K562 (cell line): ENCODE results near the gene C7orf25. TPM values are rescaled to one million over a fixed set of nuclear protein-coding genes. Genes with fewer than 3 reads are reported as not detected.

ENCODE experiments used
- DACH1 ChIP-seq: fragments of 450-650 bp; IDR thresholded peaks from 2 replicates; pipeline ENCODE4 v1.6.1; 2018; ENCODE audit not compliant: partially characterized antibody
- ELF4 ChIP-seq: fragments of 450-650 bp; formaldehyde crosslinking; IDR thresholded peaks from 2 replicates; pipeline ENCODE4 v1.4.0; 2022; ENCODE audit warnings: missing genetic modification characterization
- NCOR1 ChIP-seq: fragments of 450-650 bp; IDR thresholded peaks from 2 replicates; pipeline ENCODE4 v1.6.1; 2016; ENCODE audit warnings: mild to moderate bottlenecking, moderate library complexity
- SAP30 ChIP-seq: fragments of 200-600 bp; sonication (generic); IDR thresholded peaks from 2 replicates; pipeline ENCODE4 v1.6.1; 2012; ENCODE audit warnings: borderline replicate concordance, low read depth, mild to moderate bottlenecking, moderate library complexity, low read length, control low read depth, inconsistent platforms; ENCODE audit not compliant: insufficient read depth, poor library complexity, severe bottlenecking
- SMAD4 ChIP-seq: fragments of 250-450 bp; sonication (Bioruptor Pico); conservative IDR thresholded peaks from 2 replicates; pipeline ENCODE4 v1.8.0; 2021; ENCODE audit warnings: inconsistent platforms, mild to moderate bottlenecking, moderate library complexity
- TAF9B ChIP-seq: fragments of 450-650 bp; IDR thresholded peaks from 2 replicates; pipeline ENCODE4 v1.6.1; 2018; ENCODE audit warnings: mild to moderate bottlenecking; ENCODE audit not compliant: partially characterized antibody
- polyA plus RNA-seq, 8 experiments: library from polyadenylated mRNA; depleted of rRNA in 4 of 8; stranded (reverse) in 5 of 8; unstranded in 3 of 8; fragments of >200 nt; fragmentation: Nextera tagmentation in 2 of 8; fragmentation: Illumina TruSeq in 1 of 8; extraction: Ambion mirVana in 2 of 8; extraction: Trizol in 1 of 8; gene quantifications; 2 replicates each; pipeline versions ENCODE4 v1.2.1 to v1.2.3, GENCODE V29; 2011 to 2014; ENCODE audit warnings: inconsistent platforms in 1 of 8, missing spikeins in 1 of 8
- total RNA-seq, 7 experiments: library from RNA; depleted of rRNA in 6 of 7; stranded (reverse); fragments of >200 nt in 6 of 7; fragmentation: Illumina TruSeq in 2 of 7; extraction: Trizol in 2 of 7; gene quantifications; 2 replicates each; pipeline versions ENCODE4 v1.2.1 to v1.2.3, GENCODE V29; 2011 to 2021; ENCODE audit warnings: low replicate concordance in 1 of 7
- TF ChIP-seq, protein P1 (sequence below), 3 experiments: IDR thresholded peaks in 2 of 3; conservative IDR thresholded peaks in 1 of 3; 2 replicates each; pipeline ENCODE4 v1.5.1; 2011 to 2012; ENCODE audit warnings: low read length in 3 of 3, mild to moderate bottlenecking in 3 of 3, control low read depth in 2 of 3, improper control_type of control experiment in 1 of 3, inconsistent platforms in 1 of 3, low read depth in 1 of 3, mixed read lengths in 1 of 3, moderate library complexity in 1 of 3; ENCODE audit not compliant: insufficient read depth in 2 of 3
- TF ChIP-seq, protein P2 (sequence below): fragments of 450-650 bp; formaldehyde crosslinking; IDR thresholded peaks from 2 replicates; pipeline ENCODE4 v1.4.0; 2020; ENCODE audit warnings: mild to moderate bottlenecking, moderate library complexity
- TF ChIP-seq, protein P3 (sequence below), 3 experiments: fragments of 200-800 bp in 1 of 3; fragments of 250-450 bp in 1 of 3; fragments of 450-650 bp in 1 of 3; sonication (Bioruptor Pico) in 1 of 3; sonication (Bioruptor generic) in 1 of 3; formaldehyde crosslinking in 1 of 3; IDR thresholded peaks; 2 replicates each; pipeline versions ENCODE4 v1.6.1 to v1.8.0; 2016 to 2022; ENCODE audit warnings: mild to moderate bottlenecking in 2 of 3, missing genetic modification characterization in 2 of 3, missing compliant biosample characterization in 1 of 3, moderate library complexity in 1 of 3
- TF ChIP-seq, protein P4 (sequence below), 2 experiments: fragments of 200-800 bp in 1 of 2; sonication (Bioruptor generic) in 1 of 2; sonication (generic) in 1 of 2; formaldehyde crosslinking in 1 of 2; IDR thresholded peaks in 1 of 2; conservative IDR thresholded peaks in 1 of 2; 2 replicates each; pipeline versions ENCODE4 v1.5.0 to v1.6.1; 2016 to 2020; ENCODE audit warnings: missing compliant biosample characterization in 1 of 2, missing genetic modification characterization in 1 of 2, missing genetic modification reagents in 1 of 2
- TF ChIP-seq, protein P5 (sequence below): fragments of 200-800 bp; sonication (Bioruptor generic); IDR thresholded peaks from 2 replicates; pipeline ENCODE4 v1.6.1; 2017; ENCODE audit warnings: missing genetic modification characterization, missing compliant biosample characterization

C7orf25 gene
- total and polyA plus RNA-seq, 9 of the 15 experiments (the other 6 are each of a cell fraction or from before 2014, with no cell fraction given): 1.2 to 4.7 (median 1.9) TPM

DNA sequence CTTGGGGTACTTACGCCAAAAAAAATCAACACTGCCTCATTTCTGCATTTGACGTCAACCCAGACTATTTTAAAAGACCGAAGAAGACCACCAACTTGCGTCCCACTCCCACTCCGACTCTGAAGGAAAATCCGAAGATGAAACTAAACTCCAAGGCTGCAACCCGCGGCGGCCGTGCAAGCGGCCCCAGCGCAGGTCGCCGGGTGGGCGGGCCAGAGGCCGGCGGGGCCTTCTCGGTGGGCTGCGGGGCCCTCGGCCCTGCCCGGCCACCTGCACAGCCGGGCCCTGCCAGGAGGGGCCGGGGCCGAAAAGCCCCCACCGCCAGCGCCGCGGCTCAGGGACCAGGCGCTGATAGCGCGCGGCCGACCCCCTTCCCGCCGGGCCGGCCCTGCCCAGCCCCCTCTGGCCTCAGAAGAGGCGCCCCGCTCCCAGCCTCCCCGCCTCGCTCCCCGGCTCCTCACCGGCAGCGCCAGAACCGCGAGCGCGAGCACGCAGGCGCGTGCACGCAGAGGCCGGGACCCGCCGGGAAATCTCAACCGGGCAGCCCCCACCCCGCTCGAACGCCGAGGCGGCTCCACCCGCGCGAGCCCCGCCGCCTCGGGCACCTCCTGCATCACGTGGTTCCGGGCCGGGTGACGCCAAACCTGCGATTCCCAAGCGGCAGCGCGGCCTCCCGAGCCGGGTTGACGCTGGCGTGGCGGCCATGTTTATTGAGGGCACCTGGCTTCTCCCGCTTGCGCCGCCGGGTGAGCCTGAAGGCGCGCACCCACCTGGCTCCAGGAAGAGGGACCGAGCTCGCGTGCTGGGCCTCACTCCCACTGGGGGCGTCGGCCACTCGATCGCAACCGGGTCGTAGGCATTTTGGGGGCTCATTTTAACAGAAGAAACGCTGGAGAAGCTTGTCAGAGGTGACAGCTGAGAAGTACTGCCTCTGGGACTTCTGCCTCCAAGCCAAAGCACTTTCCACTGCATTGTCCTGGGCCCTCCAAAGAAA, at the start of gene C7orf25 (continued):
- TF ChIP-seq SMAD4 (peak; percentile 79; the same call in 1 of the 2 replicates), SAP30 (peak; percentile 29), DACH1 (peak; percentile 9), ELF4 (0 out of 2 replicates have a peak, but pooled peaks have one; percentile 32), TAF9B (no peak), NCOR1 (no peak)
- TF ChIP-seq, protein P1, sequence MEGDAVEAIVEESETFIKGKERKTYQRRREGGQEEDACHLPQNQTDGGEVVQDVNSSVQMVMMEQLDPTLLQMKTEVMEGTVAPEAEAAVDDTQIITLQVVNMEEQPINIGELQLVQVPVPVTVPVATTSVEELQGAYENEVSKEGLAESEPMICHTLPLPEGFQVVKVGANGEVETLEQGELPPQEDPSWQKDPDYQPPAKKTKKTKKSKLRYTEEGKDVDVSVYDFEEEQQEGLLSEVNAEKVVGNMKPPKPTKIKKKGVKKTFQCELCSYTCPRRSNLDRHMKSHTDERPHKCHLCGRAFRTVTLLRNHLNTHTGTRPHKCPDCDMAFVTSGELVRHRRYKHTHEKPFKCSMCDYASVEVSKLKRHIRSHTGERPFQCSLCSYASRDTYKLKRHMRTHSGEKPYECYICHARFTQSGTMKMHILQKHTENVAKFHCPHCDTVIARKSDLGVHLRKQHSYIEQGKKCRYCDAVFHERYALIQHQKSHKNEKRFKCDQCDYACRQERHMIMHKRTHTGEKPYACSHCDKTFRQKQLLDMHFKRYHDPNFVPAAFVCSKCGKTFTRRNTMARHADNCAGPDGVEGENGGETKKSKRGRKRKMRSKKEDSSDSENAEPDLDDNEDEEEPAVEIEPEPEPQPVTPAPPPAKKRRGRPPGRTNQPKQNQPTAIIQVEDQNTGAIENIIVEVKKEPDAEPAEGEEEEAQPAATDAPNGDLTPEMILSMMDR (IDR thresholded peaks at IDR 0.05 in 2 of 3, conservative IDR thresholded peaks at IDR 0.05 in 1 of 3; ENCODE audit: insufficient read depth in 2 of 3, low read depth in 1 of 3, low read length in 3 of 3): peak in 2 of 3 experiments; percentile 20 to 37; a peak in 3 of 6 replicates
- TF ChIP-seq, protein P2, sequence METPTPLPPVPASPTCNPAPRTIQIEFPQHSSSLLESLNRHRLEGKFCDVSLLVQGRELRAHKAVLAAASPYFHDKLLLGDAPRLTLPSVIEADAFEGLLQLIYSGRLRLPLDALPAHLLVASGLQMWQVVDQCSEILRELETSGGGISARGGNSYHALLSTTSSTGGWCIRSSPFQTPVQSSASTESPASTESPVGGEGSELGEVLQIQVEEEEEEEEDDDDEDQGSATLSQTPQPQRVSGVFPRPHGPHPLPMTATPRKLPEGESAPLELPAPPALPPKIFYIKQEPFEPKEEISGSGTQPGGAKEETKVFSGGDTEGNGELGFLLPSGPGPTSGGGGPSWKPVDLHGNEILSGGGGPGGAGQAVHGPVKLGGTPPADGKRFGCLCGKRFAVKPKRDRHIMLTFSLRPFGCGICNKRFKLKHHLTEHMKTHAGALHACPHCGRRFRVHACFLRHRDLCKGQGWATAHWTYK: peak; percentile 42; the same call in 1 of the 2 replicates
- TF ChIP-seq, protein P3, sequence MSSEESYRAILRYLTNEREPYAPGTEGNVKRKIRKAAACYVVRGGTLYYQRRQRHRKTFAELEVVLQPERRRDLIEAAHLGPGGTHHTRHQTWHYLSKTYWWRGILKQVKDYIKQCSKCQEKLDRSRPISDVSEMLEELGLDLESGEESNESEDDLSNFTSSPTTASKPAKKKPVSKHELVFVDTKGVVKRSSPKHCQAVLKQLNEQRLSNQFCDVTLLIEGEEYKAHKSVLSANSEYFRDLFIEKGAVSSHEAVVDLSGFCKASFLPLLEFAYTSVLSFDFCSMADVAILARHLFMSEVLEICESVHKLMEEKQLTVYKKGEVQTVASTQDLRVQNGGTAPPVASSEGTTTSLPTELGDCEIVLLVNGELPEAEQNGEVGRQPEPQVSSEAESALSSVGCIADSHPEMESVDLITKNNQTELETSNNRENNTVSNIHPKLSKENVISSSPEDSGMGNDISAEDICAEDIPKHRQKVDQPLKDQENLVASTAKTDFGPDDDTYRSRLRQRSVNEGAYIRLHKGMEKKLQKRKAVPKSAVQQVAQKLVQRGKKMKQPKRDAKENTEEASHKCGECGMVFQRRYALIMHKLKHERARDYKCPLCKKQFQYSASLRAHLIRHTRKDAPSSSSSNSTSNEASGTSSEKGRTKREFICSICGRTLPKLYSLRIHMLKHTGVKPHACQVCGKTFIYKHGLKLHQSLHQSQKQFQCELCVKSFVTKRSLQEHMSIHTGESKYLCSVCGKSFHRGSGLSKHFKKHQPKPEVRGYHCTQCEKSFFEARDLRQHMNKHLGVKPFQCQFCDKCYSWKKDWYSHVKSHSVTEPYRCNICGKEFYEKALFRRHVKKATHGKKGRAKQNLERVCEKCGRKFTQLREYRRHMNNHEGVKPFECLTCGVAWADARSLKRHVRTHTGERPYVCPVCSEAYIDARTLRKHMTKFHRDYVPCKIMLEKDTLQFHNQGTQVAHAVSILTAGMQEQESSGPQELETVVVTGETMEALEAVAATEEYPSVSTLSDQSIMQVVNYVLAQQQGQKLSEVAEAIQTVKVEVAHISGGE (CRISPR knock-in tag; IDR thresholded peaks at IDR 0.05): peak in 1 of 3 experiments; percentile 91; a peak in 3 of 6 replicates
- TF ChIP-seq, protein P4, sequence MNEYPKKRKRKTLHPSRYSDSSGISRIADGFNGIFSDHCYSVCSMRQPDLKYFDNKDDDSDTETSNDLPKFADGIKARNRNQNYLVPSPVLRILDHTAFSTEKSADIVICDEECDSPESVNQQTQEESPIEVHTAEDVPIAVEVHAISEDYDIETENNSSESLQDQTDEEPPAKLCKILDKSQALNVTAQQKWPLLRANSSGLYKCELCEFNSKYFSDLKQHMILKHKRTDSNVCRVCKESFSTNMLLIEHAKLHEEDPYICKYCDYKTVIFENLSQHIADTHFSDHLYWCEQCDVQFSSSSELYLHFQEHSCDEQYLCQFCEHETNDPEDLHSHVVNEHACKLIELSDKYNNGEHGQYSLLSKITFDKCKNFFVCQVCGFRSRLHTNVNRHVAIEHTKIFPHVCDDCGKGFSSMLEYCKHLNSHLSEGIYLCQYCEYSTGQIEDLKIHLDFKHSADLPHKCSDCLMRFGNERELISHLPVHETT (CRISPR knock-in tag; conservative IDR thresholded peaks at IDR 0.05 in 1 of 2, IDR thresholded peaks at IDR 0.05 in 1 of 2): peak in 1 of 2 experiments; percentile 91; a peak in 2 of 4 replicates
- TF ChIP-seq, protein P5, sequence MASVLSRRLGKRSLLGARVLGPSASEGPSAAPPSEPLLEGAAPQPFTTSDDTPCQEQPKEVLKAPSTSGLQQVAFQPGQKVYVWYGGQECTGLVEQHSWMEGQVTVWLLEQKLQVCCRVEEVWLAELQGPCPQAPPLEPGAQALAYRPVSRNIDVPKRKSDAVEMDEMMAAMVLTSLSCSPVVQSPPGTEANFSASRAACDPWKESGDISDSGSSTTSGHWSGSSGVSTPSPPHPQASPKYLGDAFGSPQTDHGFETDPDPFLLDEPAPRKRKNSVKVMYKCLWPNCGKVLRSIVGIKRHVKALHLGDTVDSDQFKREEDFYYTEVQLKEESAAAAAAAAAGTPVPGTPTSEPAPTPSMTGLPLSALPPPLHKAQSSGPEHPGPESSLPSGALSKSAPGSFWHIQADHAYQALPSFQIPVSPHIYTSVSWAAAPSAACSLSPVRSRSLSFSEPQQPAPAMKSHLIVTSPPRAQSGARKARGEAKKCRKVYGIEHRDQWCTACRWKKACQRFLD (CRISPR knock-in tag): peak; percentile 88
